ENCODE results near the gene BHLHE23.

BHLHE23 gene

GRCh38 chr20:62957136-62958117, 49.3 kb downstream of the BHLHE23 start:
- TF ChIP-seq, protein P1, sequence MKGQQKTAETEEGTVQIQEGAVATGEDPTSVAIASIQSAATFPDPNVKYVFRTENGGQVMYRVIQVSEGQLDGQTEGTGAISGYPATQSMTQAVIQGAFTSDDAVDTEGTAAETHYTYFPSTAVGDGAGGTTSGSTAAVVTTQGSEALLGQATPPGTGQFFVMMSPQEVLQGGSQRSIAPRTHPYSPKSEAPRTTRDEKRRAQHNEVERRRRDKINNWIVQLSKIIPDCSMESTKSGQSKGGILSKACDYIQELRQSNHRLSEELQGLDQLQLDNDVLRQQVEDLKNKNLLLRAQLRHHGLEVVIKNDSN (IDR thresholded peaks at IDR 0.05) = no peak
- TF ChIP-seq TAF1 (IDR thresholded peaks at IDR 0.05; ENCODE audit: low read depth) (no peak), TEAD4 (IDR thresholded peaks at IDR 0.05) (no peak), EP300 (IDR thresholded peaks at IDR 0.05; ENCODE audit: borderline replicate concordance) (no peak)
- TF ChIP-seq, protein P2, sequence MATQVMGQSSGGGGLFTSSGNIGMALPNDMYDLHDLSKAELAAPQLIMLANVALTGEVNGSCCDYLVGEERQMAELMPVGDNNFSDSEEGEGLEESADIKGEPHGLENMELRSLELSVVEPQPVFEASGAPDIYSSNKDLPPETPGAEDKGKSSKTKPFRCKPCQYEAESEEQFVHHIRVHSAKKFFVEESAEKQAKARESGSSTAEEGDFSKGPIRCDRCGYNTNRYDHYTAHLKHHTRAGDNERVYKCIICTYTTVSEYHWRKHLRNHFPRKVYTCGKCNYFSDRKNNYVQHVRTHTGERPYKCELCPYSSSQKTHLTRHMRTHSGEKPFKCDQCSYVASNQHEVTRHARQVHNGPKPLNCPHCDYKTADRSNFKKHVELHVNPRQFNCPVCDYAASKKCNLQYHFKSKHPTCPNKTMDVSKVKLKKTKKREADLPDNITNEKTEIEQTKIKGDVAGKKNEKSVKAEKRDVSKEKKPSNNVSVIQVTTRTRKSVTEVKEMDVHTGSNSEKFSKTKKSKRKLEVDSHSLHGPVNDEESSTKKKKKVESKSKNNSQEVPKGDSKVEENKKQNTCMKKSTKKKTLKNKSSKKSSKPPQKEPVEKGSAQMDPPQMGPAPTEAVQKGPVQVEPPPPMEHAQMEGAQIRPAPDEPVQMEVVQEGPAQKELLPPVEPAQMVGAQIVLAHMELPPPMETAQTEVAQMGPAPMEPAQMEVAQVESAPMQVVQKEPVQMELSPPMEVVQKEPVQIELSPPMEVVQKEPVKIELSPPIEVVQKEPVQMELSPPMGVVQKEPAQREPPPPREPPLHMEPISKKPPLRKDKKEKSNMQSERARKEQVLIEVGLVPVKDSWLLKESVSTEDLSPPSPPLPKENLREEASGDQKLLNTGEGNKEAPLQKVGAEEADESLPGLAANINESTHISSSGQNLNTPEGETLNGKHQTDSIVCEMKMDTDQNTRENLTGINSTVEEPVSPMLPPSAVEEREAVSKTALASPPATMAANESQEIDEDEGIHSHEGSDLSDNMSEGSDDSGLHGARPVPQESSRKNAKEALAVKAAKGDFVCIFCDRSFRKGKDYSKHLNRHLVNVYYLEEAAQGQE (IDR thresholded peaks at IDR 0.05; ENCODE audit: low read depth) = no peak

DNA sequence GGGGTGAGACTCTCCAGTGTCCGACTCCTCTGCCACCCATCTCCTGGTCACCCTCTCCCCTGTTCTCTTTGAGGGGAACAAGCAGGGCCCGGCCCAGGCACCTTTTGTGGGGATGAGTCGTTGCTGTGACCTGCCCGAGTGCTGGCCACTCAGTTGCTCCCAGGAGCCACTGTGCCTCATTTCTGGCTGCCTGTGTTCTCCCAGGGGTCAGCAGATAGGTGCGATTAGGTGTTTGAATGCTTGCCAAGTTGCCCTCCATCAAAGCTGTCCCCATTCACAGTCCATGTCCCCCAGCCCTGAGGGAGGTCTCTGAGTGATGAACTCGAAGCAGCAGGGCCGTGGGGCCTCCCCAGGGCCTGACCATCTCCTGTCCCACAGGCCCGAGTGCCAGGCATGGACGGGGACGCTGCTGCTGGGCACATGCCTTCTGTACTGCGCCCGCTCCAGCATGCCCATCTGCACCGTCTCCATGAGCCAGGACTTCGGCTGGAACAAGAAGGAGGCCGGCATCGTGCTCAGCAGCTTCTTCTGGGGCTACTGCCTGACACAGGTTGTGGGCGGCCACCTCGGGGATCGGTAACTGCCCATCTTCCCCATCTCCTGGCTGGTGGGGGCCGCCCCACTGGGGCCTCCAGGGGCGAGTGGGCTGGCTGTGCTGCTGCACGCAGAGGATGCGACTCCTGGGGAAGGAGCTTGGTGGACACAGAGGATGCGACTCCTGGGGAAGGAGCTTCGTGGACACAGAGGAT, 50.2 kb downstream of the BHLHE23 start:
- TF ChIP-seq ZBTB7A (IDR thresholded peaks at IDR 0.05; ENCODE audit: low read depth) (no peak), EP300 (IDR thresholded peaks at IDR 0.05; ENCODE audit: borderline replicate concordance) (no peak), FOXM1 (IDR thresholded peaks at IDR 0.05; ENCODE audit: borderline replicate concordance, low read depth) (no peak), YY1 (IDR thresholded peaks at IDR 0.05; ENCODE audit: low read depth) (no peak), CEBPB (IDR thresholded peaks at IDR 0.05) (no peak), TEAD4 (IDR thresholded peaks at IDR 0.05) (no peak), CREB1 (IDR thresholded peaks at IDR 0.05; ENCODE audit: low read depth) (no peak), TAF1 (IDR thresholded peaks at IDR 0.05; ENCODE audit: low read depth) (no peak)
